WTC11 (cell line): Measurements from ENCODE around the gene RIC1.

Source experiments
- E2F1 ChIP-seq: sonication (generic); formaldehyde crosslinking; IDR thresholded peaks from 2 replicates; pipeline ENCODE4 v1.8.0; 2022; ENCODE audit warnings: mild to moderate bottlenecking, missing genetic modification reagents
- ELF4 ChIP-seq: sonication (generic); formaldehyde crosslinking; IDR thresholded peaks from 2 replicates; pipeline ENCODE4 v1.8.1; 2022; ENCODE audit warnings: low read depth, mild to moderate bottlenecking, moderate library complexity, missing genetic modification reagents
- FOXJ3 ChIP-seq: sonication (generic); formaldehyde crosslinking; IDR thresholded peaks from 2 replicates; pipeline ENCODE4 v1.9.0; 2021; ENCODE audit warnings: missing genetic modification reagents, mild to moderate bottlenecking, borderline replicate concordance
- GABPB1 ChIP-seq: sonication (generic); formaldehyde crosslinking; IDR thresholded peaks from 2 replicates; pipeline ENCODE4 v1.8.1; 2023; ENCODE audit warnings: mild to moderate bottlenecking, missing genetic modification reagents
- HMGXB4 ChIP-seq: sonication (generic); formaldehyde crosslinking; IDR thresholded peaks from 2 replicates; pipeline ENCODE4 v1.8.1; 2023; ENCODE audit warnings: mild to moderate bottlenecking, moderate library complexity, missing genetic modification reagents
- IRF1 ChIP-seq: sonication (generic); formaldehyde crosslinking; IDR thresholded peaks from 2 replicates; pipeline ENCODE4 v1.8.0; 2023; ENCODE audit warnings: missing genetic modification reagents
- IRF2 ChIP-seq: sonication (generic); formaldehyde crosslinking; IDR thresholded peaks from 2 replicates; pipeline ENCODE4 v1.8.0; 2022; ENCODE audit warnings: low read depth, missing genetic modification reagents, borderline replicate concordance
- NFYB ChIP-seq: sonication (generic); formaldehyde crosslinking; conservative IDR thresholded peaks from 2 replicates; pipeline ENCODE4 v1.8.0; 2022; ENCODE audit warnings: low read depth, missing genetic modification reagents
- ZBTB21 ChIP-seq: sonication (generic); formaldehyde crosslinking; IDR thresholded peaks from 2 replicates; pipeline ENCODE4 v1.8.1; 2023; ENCODE audit warnings: mild to moderate bottlenecking, missing genetic modification reagents, borderline replicate concordance
- TF ChIP-seq, protein P1 (sequence below): fragments of 200-600 bp; IDR thresholded peaks from 2 replicates; pipeline ENCODE4 v1.8.0; 2022; ENCODE audit warnings: antibody characterized with exemption
- TF ChIP-seq, protein P2 (sequence below): sonication (generic); formaldehyde crosslinking; IDR thresholded peaks from 2 replicates; pipeline ENCODE4 v1.8.0; 2022; ENCODE audit warnings: mild to moderate bottlenecking, missing genetic modification reagents
- TF ChIP-seq, protein P3 (sequence below): sonication (generic); formaldehyde crosslinking; IDR thresholded peaks from 2 replicates; pipeline ENCODE4 v1.8.1; 2023; ENCODE audit warnings: mild to moderate bottlenecking, missing genetic modification reagents, moderate library complexity
- TF ChIP-seq, protein P4 (sequence below): fragments of 250-450 bp; sonication (Bioruptor Pico); IDR thresholded peaks from 2 replicates; pipeline ENCODE4 v1.9.0; 2021; ENCODE audit warnings: mild to moderate bottlenecking

DNA sequence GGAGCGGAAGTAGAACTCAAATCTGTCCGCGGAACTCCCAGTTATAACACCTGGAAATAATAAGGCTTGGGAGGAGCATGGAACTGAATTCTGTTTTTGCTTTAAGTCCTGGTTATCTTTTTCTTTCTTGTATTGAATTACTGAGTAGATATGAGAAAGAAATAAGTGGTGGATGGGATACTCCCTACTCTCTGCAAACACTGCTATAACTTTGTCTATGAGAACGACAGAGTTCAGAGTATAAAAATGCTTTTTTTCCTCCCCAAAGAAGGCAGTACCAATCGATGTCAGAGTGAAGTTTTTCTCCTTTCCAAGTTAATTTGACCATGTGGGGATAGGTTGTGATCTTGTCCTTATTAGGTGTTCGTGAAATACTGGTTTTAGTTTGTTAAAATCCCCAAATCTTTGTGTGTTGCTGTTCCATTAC, 1.2 kb downstream of the RIC1 start:
- TF ChIP-seq NFYB = no peak
- TF ChIP-seq HMGXB4 (CRISPR knock-in tag) = no peak
- TF ChIP-seq, protein P1, sequence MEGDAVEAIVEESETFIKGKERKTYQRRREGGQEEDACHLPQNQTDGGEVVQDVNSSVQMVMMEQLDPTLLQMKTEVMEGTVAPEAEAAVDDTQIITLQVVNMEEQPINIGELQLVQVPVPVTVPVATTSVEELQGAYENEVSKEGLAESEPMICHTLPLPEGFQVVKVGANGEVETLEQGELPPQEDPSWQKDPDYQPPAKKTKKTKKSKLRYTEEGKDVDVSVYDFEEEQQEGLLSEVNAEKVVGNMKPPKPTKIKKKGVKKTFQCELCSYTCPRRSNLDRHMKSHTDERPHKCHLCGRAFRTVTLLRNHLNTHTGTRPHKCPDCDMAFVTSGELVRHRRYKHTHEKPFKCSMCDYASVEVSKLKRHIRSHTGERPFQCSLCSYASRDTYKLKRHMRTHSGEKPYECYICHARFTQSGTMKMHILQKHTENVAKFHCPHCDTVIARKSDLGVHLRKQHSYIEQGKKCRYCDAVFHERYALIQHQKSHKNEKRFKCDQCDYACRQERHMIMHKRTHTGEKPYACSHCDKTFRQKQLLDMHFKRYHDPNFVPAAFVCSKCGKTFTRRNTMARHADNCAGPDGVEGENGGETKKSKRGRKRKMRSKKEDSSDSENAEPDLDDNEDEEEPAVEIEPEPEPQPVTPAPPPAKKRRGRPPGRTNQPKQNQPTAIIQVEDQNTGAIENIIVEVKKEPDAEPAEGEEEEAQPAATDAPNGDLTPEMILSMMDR = no peak
- no peak for TF ChIP-seq ELF4 (CRISPR knock-in tag)
- no peak for TF ChIP-seq ZBTB21 (CRISPR knock-in tag)
- no peak for TF ChIP-seq FOXJ3 (CRISPR knock-in tag)
- no peak for TF ChIP-seq GABPB1 (CRISPR knock-in tag)
- TF ChIP-seq, protein P2, sequence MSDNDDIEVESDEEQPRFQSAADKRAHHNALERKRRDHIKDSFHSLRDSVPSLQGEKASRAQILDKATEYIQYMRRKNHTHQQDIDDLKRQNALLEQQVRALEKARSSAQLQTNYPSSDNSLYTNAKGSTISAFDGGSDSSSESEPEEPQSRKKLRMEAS (CRISPR knock-in tag) = no peak
- no peak for TF ChIP-seq E2F1 (CRISPR knock-in tag)
- no peak for TF ChIP-seq IRF2 (CRISPR knock-in tag)
- TF ChIP-seq, protein P3, sequence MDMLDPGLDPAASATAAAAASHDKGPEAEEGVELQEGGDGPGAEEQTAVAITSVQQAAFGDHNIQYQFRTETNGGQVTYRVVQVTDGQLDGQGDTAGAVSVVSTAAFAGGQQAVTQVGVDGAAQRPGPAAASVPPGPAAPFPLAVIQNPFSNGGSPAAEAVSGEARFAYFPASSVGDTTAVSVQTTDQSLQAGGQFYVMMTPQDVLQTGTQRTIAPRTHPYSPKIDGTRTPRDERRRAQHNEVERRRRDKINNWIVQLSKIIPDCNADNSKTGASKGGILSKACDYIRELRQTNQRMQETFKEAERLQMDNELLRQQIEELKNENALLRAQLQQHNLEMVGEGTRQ (CRISPR knock-in tag) = no peak
- TF ChIP-seq, protein P4, sequence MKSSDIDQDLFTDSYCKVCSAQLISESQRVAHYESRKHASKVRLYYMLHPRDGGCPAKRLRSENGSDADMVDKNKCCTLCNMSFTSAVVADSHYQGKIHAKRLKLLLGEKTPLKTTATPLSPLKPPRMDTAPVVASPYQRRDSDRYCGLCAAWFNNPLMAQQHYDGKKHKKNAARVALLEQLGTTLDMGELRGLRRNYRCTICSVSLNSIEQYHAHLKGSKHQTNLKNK (CRISPR knock-in tag) = no peak
- TF ChIP-seq IRF1 (CRISPR knock-in tag) = no peak
